Fibroblast of lung (primary cell): Measurements from ENCODE around the gene CTTN. TPM values are rescaled to one million over a fixed set of nuclear protein-coding genes. Genes with fewer than 3 reads are reported as not detected.

Experiments used
- DNase-seq, 2 donors: peaks; one replicate each; pipeline versions ENCODE4 v3.0.0 to v3.0.0-alpha.2; 2010; ENCODE audit warnings: low read depth in 2 of 2
- H2AFZ ChIP-seq: 2 replicates; pipeline ENCODE4 v1.5.1; 2012; ENCODE audit warnings: low read length, control low read depth, inconsistent platforms
- H3K27ac ChIP-seq: 2 replicates; pipeline ENCODE4 v1.5.1; 2011; ENCODE audit warnings: low read length, control low read depth; ENCODE audit not compliant: insufficient read depth
- H3K27me3 ChIP-seq: 2 replicates; pipeline ENCODE4 v1.5.1; 2011; ENCODE audit warnings: mild to moderate bottlenecking, low read length; ENCODE audit not compliant: control insufficient read depth, insufficient read depth
- H3K36me3 ChIP-seq: 2 replicates; pipeline ENCODE4 v1.5.1; 2011; ENCODE audit warnings: low read length; ENCODE audit not compliant: control insufficient read depth, insufficient read depth
- H3K4me1 ChIP-seq: 2 replicates; pipeline ENCODE4 v1.5.1; 2011; ENCODE audit warnings: low read length; ENCODE audit not compliant: control insufficient read depth, insufficient read depth; ENCODE audit errors: extremely low read depth
- H3K4me2 ChIP-seq: 2 replicates; pipeline ENCODE4 v1.5.1; 2011; ENCODE audit warnings: low read length, control low read depth; ENCODE audit not compliant: insufficient read depth; ENCODE audit errors: extremely low read depth
- H3K4me3 ChIP-seq, 4 experiments: fragments of 200-600 bp in 1 of 4; sonication (generic) in 1 of 4; replicated peaks in 1 of 4; 2 replicates each; pipeline ENCODE4 v1.5.1; 2011 to 2016; ENCODE audit warnings: low read length in 4 of 4, low read depth in 3 of 4, mild to moderate bottlenecking in 3 of 4, control low read depth in 2 of 4, inconsistent platforms in 1 of 4, mixed read lengths in 1 of 4; ENCODE audit not compliant: insufficient read depth in 1 of 4; ENCODE audit errors: control extremely low read depth in 1 of 4
- H3K79me2 ChIP-seq: 2 replicates; pipeline ENCODE4 v1.5.1; 2012; ENCODE audit warnings: mild to moderate bottlenecking, low read length, inconsistent platforms; ENCODE audit not compliant: control insufficient read depth, insufficient read depth
- H3K9ac ChIP-seq: 2 replicates; pipeline ENCODE4 v1.5.1; 2011; ENCODE audit warnings: mild to moderate bottlenecking, low read length, control low read depth; ENCODE audit not compliant: insufficient read depth
- H3K9me3 ChIP-seq: 2 replicates; pipeline ENCODE4 v1.5.1; 2012; ENCODE audit warnings: low read depth, low read length; ENCODE audit not compliant: control insufficient read depth, insufficient read depth
- H4K20me1 ChIP-seq: 2 replicates; pipeline ENCODE4 v1.5.1; 2011; ENCODE audit warnings: low read length; ENCODE audit not compliant: control insufficient read depth, insufficient read depth; ENCODE audit errors: extremely low read depth
- CTCF ChIP-seq, 2 donors: IDR thresholded peaks in 1 of 2; conservative IDR thresholded peaks in 1 of 2; 1 replicate in 1 of 2; 2 replicates in 1 of 2; pipeline ENCODE4 v1.5.1; 2011 to 2012; ENCODE audit warnings: low read length in 2 of 2, control low read depth in 1 of 2, inconsistent platforms in 1 of 2, low read depth in 1 of 2, mild to moderate bottlenecking in 1 of 2
- EZH2 ChIP-seq: IDR thresholded peaks from 2 replicates; pipeline ENCODE4 v1.5.1; 2012; ENCODE audit warnings: low read length, control low read depth, mild to moderate bottlenecking; ENCODE audit errors: missing control alignments
- polyA plus RNA-seq, 2 donors: library from polyadenylated mRNA; depleted of rRNA in 1 of 2; stranded (reverse) in 1 of 2; unstranded in 1 of 2; fragments of >200 nt; gene quantifications; 2 replicates each; pipeline ENCODE4 v1.2.1, GENCODE V29; 2011 to 2012; ENCODE audit warnings: missing spikeins in 1 of 2
- total RNA-seq: library from RNA; depleted of rRNA; stranded (reverse); fragments of >200 nt; gene quantifications from 2 replicates; pipeline ENCODE4 v1.2.1, GENCODE V29; 2014

CTTN gene
- total and polyA plus RNA-seq, 2 donors (not counting 1 experiment from before 2014, with no cell fraction given), result 198 to 428 TPM

DNA sequence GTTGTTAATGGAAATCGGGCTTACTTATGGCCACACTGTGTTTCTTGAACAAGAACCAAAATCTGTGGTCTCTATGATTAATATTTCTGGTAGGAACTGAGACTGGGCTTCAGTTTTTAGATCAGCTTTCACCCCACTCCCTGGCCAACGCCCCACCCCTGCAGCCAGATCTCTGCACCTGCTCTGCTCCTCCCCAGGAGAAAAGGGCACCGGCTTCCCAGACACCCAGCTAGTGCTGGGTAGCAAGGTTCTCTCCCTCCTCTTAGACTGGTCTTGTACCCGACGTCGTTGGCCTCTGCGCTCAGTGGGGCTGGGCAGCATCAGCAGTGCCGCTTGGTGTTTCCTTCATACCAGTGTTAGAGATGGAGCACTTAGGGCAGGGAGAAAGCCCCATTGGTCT, 17.0 kb upstream of the CTTN start:
- Histone ChIP-seq H3K36me3 (peaks cover 12% of the 10 kb centered on the region), H3K27ac (peak overlapping the region; percentile 94), H3K79me2 (peaks cover 2% of the 10 kb centered on the region), H2AFZ (no peak overlapping the region), H3K9me3 (no peaks in the 10 kb centered on the region), H3K4me1 (peaks cover 8% of the 10 kb centered on the region), H4K20me1 (no peaks in the 10 kb centered on the region), H3K9ac (peak overlapping the region; percentile 1), H3K27me3 (no peaks in the 10 kb centered on the region), H3K4me3 (no peak overlapping the region), H3K4me2 (peak overlapping the region; percentile 63)
- DNase-seq, result no peak
- TF ChIP-seq EZH2, result no peak
- TF ChIP-seq CTCF (conservative IDR thresholded peaks at IDR 0.05 in 1 of 2, IDR thresholded peaks at IDR 0.05 in 1 of 2; ENCODE audit: low read depth in 1 of 2, low read length in 2 of 2), result no peak

- no peaks in the 10 kb centered on the region for H3K27me3 ChIP-seq
- TF ChIP-seq EZH2, result no peak
- TF ChIP-seq CTCF (conservative IDR thresholded peaks at IDR 0.05 in 1 of 2, IDR thresholded peaks at IDR 0.05 in 1 of 2; ENCODE audit: low read depth in 1 of 2, low read length in 2 of 2), result peak; percentile 15 to 32
- H3K9ac ChIP-seq, result peak overlapping the region; percentile 44
- peaks cover 12% of the 10 kb centered on the region for H3K36me3 ChIP-seq
- peak overlapping the region; percentile 94 for H3K27ac ChIP-seq
- peaks cover 2% of the 10 kb centered on the region for H3K79me2 ChIP-seq
- H3K9me3 ChIP-seq, result no peaks in the 10 kb centered on the region
- no peak overlapping the region for H2AFZ ChIP-seq
- H3K4me2 ChIP-seq, result peak overlapping the region; percentile 63
- peak overlapping the region in 1 of 4 experiments; percentile 19 for H3K4me3 ChIP-seq
- H4K20me1 ChIP-seq, result no peaks in the 10 kb centered on the region
- DNase-seq, result peak; percentile 85 to 87
- H3K4me1 ChIP-seq, result peaks cover 8% of the 10 kb centered on the region
These were observed 16.2 kb upstream of the CTTN start for GRCh38 chr11:70381872-70382861.

GRCh38 chr11:70383664-70384565, 14.4 kb upstream of the CTTN start:
- Histone ChIP-seq H3K79me2 (peaks cover 2% of the 10 kb centered on the region), H3K9ac (no peak overlapping the region), H3K27me3 (no peaks in the 10 kb centered on the region), H3K4me1 (peaks cover 8% of the 10 kb centered on the region), H3K36me3 (peaks cover 5% of the 10 kb centered on the region), H3K4me3 (no peak overlapping the region), H3K27ac (peak overlapping the region; percentile 54), H2AFZ (no peak overlapping the region), H3K4me2 (no peak overlapping the region), H4K20me1 (no peaks in the 10 kb centered on the region), H3K9me3 (no peaks in the 10 kb centered on the region)
- TF ChIP-seq CTCF (conservative IDR thresholded peaks at IDR 0.05 in 1 of 2, IDR thresholded peaks at IDR 0.05 in 1 of 2; ENCODE audit: low read depth in 1 of 2, low read length in 2 of 2) (no peak), EZH2 (no peak)
- no peak for DNase-seq
